Duodenal mucosa (tissue), 2 donors: ENCODE data around the gene RRAS2.
"Not testable (repeated sequence)": the region's sequence is repeated elsewhere in the genome, so short reads cannot be mapped to it uniquely, and the experiment has no call there.

Experiments
- H3K27ac ChIP-seq: one replicate; pipeline ENCODE4 v1.7.0; 2013; ENCODE audit warnings: low read depth, low read length
- H3K27me3 ChIP-seq, 2 donors: one replicate each; pipeline ENCODE4 v1.7.0; 2013; ENCODE audit warnings: low read length in 2 of 2, control low read depth in 1 of 2; ENCODE audit not compliant: insufficient read depth in 2 of 2, control insufficient read depth in 1 of 2
- H3K36me3 ChIP-seq, 2 donors: one replicate each; pipeline ENCODE4 v1.7.0; 2013; ENCODE audit warnings: low read length in 2 of 2, control low read depth in 1 of 2; ENCODE audit not compliant: insufficient read depth in 2 of 2, control insufficient read depth in 1 of 2
- H3K4me1 ChIP-seq, 2 donors: one replicate each; pipeline ENCODE4 v1.7.0; 2013; ENCODE audit warnings: low read length in 2 of 2, control low read depth in 1 of 2; ENCODE audit not compliant: insufficient read depth in 2 of 2, control insufficient read depth in 1 of 2
- H3K4me3 ChIP-seq, 2 donors: one replicate each; pipeline ENCODE4 v1.7.0; 2013; ENCODE audit warnings: low read length in 2 of 2, low read depth in 1 of 2
- H3K9ac ChIP-seq, 2 donors: one replicate each; pipeline ENCODE4 v1.7.0; 2013; ENCODE audit warnings: low read length in 2 of 2, low read depth in 1 of 2
- H3K9me3 ChIP-seq, 2 donors: one replicate each; pipeline ENCODE4 v1.7.0; 2013; ENCODE audit warnings: low read length in 2 of 2, control low read depth in 1 of 2; ENCODE audit not compliant: control insufficient read depth in 1 of 2

The RRAS2 gene

DNA sequence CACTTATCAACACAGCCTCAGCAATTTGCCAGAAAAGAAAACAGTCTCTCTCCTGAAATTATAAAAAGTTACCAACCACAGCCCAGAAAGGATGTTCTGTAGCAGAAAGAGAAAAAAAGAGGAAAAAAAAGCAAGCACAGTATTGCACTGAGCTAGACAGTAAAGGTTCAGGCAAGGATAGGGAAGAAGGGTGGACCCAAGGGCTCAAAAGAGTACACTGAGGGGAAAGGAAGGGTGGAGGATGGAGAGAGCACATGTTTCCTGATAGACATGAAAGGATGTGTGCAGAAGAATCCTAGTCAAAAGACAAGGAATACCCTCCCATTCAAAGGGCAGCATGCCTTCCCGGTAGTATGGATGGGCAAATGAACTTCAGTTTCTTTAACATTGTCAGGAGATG is 59.1 kb downstream of the RRAS2 start:
- H3K9ac ChIP-seq = no peak overlapping the region

GRCh38 chr11:14290422-14290821 is 68.6 kb downstream of the RRAS2 start:
- Histone ChIP-seq H3K36me3 (no peaks in the 10 kb centered on the region), H3K27me3 (no peaks in the 10 kb centered on the region), H3K4me3 (no peak overlapping the region), H3K27ac (no peak overlapping the region), H3K4me1 (no peaks in the 10 kb centered on the region), H3K9me3 (no peaks in the 10 kb centered on the region), H3K9ac (no peak overlapping the region)

More for the DNA sequence above, 59.1 kb downstream of the RRAS2 start:
- Histone ChIP-seq H3K4me1 (no peaks in the 10 kb centered on the region), H3K4me3 (no peak overlapping the region), H3K27ac (no peak overlapping the region), H3K36me3 (no peaks in the 10 kb centered on the region), H3K27me3 (no peaks in the 10 kb centered on the region), H3K9me3 (no peaks in the 10 kb centered on the region)

DNA sequence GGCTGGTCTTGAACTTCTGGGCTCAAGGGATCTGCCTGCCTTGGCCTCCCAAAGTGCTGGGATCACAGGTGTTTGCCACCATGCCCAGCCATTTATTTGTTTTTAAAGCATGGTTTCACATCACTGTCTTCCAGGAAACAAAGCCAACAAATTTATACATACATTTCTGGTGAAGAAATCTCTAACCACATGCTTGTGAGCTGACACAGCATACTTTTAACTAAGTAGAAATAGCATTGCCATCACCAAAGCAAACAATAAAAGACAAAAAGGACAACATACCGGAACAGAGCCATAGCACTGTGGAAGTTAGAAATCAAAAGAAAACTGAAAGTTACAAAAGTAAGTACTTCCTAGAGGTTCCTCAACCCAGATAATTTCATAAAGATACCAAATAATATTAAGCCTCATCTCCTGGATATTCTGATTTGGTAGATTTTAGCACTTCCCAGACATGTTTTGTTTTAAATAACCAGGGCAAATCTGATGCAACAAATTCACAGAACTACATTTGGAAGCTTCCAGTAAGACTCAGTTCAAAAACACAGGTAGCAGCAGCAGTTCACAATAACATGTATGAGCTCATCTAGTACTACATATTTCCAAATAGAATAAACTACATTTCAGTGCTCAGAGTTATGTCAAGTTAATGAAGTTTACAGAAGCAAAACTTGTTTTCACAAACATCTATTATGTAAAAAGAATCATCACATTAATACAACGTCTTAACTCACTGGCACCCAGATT is 70.6 kb downstream of the RRAS2 start:
- H3K27me3 ChIP-seq = no peaks in the 10 kb centered on the region
- no peak overlapping the region for H3K9ac ChIP-seq
- H3K9me3 ChIP-seq = no peaks in the 10 kb centered on the region
- no peak overlapping the region for H3K27ac ChIP-seq
- no peaks in the 10 kb centered on the region for H3K4me1 ChIP-seq
- H3K36me3 ChIP-seq = no peaks in the 10 kb centered on the region
- H3K4me3 ChIP-seq = no peak overlapping the region

GRCh38 chr11:14278869-14279268 is 80.1 kb downstream of the RRAS2 start:
- not testable (repeated sequence) for H3K4me3 ChIP-seq, H3K27me3 ChIP-seq, H3K9ac ChIP-seq, H3K4me1 ChIP-seq, H3K36me3 ChIP-seq, H3K9me3 ChIP-seq, H3K27ac ChIP-seq

DNA sequence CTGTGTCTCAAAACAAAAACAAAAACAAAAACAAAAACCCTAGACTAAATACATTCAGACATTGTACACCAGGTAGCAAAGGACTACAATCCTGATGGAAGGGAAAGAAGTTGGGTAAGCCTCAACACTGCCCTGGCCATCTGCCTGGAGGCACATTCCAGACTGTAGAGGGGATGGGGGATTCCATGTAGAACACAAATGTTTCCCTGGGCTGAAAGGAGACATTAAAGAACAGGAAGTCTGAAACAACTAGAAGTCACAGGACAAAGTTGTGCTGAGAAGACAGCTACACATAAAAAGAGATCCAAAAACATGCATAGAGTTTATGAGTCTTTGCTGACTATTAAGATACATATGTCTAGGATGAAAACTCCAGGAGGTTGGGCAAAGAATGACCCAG is 83.9 kb downstream of the RRAS2 start:
- Histone ChIP-seq H3K27ac (no peak overlapping the region), H3K9ac (no peak overlapping the region), H3K27me3 (no peaks in the 10 kb centered on the region), H3K9me3 (no peaks in the 10 kb centered on the region), H3K4me3 (no peak overlapping the region), H3K4me1 (peaks cover 0 to 7% of the 10 kb centered on the region in 2 donors), H3K36me3 (no peaks in the 10 kb centered on the region)

DNA sequence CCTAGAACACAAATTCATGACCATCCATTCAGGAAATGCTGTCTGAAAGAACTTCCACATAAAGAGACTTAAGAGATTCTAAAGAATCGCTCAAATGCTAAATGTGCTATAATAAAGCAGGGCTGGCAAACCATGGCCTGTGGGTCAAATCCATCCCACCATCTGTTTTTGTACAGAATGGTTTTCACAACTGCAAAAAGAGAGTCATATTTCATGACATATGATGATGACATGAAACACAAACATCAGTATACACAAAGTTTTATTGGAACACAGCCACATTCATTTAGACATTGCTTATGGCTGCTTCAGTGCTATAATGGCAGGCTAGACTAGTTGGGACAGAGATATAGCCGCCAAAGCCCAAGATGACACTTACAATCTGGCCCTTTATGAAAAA is 85.1 kb downstream of the RRAS2 start:
- no peaks in the 10 kb centered on the region for H3K9me3 ChIP-seq
- no peaks in the 10 kb centered on the region for H3K27me3 ChIP-seq
- no peak overlapping the region for H3K4me3 ChIP-seq
- H3K36me3 ChIP-seq = no peaks in the 10 kb centered on the region
- H3K9ac ChIP-seq = no peak overlapping the region
- no peak overlapping the region for H3K27ac ChIP-seq
- peaks cover 0 to 7% of the 10 kb centered on the region in 2 donors for H3K4me1 ChIP-seq

DNA sequence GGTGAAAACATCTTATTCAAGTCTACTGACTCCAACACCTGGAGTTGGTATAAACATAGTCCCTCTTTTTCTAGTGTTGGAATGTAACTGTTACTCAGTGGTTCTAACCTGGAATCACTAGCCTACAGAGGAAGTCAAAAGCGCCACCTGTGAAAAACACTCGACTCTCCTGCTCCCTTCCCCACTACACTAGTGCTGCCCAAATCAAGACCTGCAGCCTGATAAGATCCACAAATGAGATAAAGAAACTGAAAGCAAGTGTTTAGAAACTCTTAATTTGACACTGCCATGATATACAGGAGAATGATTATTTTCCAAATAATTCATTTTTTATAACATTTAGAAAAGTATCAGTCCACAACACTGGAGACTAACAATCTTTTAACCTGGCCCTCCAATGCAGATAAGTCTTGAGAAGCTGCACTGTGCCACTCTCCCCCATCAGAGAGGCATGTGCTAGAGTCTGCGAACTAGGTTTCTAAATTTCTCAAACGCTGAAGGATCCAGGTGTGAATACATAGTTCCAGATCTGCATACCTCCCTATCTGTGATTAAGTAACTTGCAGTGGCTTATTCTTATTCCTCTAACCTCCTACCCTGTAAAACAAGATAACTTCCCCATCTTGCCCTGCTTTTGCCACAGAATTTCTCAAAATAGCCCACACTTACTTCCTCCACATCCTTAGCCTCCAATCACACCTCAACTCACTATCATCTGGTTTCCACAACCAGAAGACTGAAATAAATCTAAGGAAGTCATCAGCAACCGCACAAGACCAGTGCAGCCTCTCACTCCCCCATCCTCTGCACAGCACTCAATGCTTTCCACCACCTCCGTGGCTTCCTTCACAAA is 88.1 kb downstream of the RRAS2 start:
- Histone ChIP-seq H3K9ac (no peak overlapping the region), H3K4me1 (peaks cover 0 to 7% of the 10 kb centered on the region in 2 donors), H3K27me3 (no peaks in the 10 kb centered on the region), H3K9me3 (no peaks in the 10 kb centered on the region), H3K27ac (no peak overlapping the region), H3K4me3 (no peak overlapping the region), H3K36me3 (peaks cover under 1 to 5% of the 10 kb centered on the region in 2 donors)

GRCh38 chr11:14269692-14270573 is 89.0 kb downstream of the RRAS2 start:
- H3K27ac ChIP-seq = no peak overlapping the region
- H3K9me3 ChIP-seq = no peaks in the 10 kb centered on the region
- H3K4me3 ChIP-seq = no peak overlapping the region
- no peaks in the 10 kb centered on the region for H3K27me3 ChIP-seq
- peaks cover 8 to 15% of the 10 kb centered on the region in 2 donors for H3K36me3 ChIP-seq
- no peak overlapping the region for H3K9ac ChIP-seq
- peaks cover 0 to 7% of the 10 kb centered on the region in 2 donors for H3K4me1 ChIP-seq

DNA sequence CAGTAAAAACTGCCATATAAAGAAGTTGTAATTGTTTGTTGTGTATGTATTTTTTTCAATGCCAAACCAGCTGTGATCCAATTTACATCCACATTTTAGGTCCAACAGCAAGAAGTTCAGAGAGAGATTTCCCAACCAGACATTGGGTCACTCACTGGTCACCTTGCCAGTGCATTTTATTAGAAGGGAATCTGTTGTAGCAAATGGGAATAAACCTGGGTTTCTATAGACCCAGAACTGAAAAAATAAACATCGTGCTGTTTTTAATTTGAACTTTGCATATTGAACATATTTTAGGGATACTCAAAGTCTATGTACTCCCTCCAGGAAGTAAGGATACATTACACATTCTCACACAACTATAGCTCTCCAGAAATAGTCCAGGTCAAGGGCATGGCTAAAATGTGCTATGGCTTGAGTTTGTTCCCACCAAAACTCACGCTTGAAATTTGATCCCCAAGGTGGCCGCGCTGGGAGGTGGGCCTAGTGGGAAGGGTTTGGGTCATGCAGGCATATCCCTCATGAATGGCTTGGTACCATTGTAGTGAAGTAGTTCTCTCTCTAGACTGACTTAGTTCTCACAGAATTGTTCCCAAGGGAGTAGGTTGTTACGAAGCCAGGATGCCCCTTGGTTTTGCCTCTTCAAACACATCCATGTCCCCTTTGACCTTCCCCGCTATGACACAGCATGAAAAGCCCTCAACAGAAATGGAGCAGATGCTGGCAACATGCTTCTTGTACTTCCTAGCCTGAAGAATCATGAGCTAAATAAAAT is 90.9 kb downstream of the RRAS2 start:
- Histone ChIP-seq H3K27me3 (no peaks in the 10 kb centered on the region), H3K36me3 (peaks cover 8 to 26% of the 10 kb centered on the region in 2 donors), H3K4me1 (peaks cover 0 to 7% of the 10 kb centered on the region in 2 donors), H3K27ac (no peak overlapping the region), H3K9ac (no peak overlapping the region), H3K4me3 (no peak overlapping the region), H3K9me3 (no peaks in the 10 kb centered on the region)
